HEK293T (cell line): ENCODE results near the gene SNX1.
A peak's percentile ranks its signal among the peaks of the same experiment; 100 is the strongest.

Experiments
- CTCF ChIA-PET: fragments of 350-600 bp; formaldehyde crosslinking; extraction: SDS; loops from one replicate; lab custom pipeline; 2021; ENCODE audit warnings: antibody characterized with exemption, inconsistent platforms; lab: Yijun Ruan, JAX
- POLR2A ChIA-PET: fragments of 350-600 bp; formaldehyde crosslinking; extraction: SDS; loops from one replicate; lab custom pipeline; 2020; ENCODE audit warnings: antibody characterized with exemption, inconsistent platforms; lab: Yijun Ruan, JAX
- DNase-seq: peaks from one replicate; pipeline ENCODE4 v3.0.0; 2012; ENCODE audit warnings: mixed read lengths; ENCODE audit errors: extremely low spot score
- ARNT ChIP-seq: fragments of 450-650 bp; IDR thresholded peaks from 2 replicates; pipeline ENCODE4 v1.6.1; 2017; ENCODE audit warnings: mild to moderate bottlenecking
- BHLHE40 ChIP-seq: fragments of 450-650 bp; IDR thresholded peaks from 2 replicates; pipeline ENCODE4 v1.6.1; 2016; ENCODE audit warnings: mild to moderate bottlenecking, moderate library complexity, borderline replicate concordance
- CTBP1 ChIP-seq: fragments of 450-650 bp; IDR thresholded peaks from 2 replicates; pipeline ENCODE4 v1.6.1; 2016; ENCODE audit warnings: borderline replicate concordance
- ELF4 ChIP-seq: fragments of 450-650 bp; IDR thresholded peaks from 2 replicates; pipeline ENCODE4 v1.6.1; 2017; ENCODE audit warnings: antibody characterized with exemption
- FOXA1 ChIP-seq: fragments of 450-650 bp; IDR thresholded peaks from 2 replicates; pipeline ENCODE4 v1.6.1; 2016; ENCODE audit warnings: mild to moderate bottlenecking
- FOXK2 ChIP-seq: fragments of 450-650 bp; IDR thresholded peaks from 2 replicates; pipeline ENCODE4 v1.6.1; 2016; ENCODE audit warnings: mild to moderate bottlenecking
- FOXM1 ChIP-seq: fragments of 450-650 bp; IDR thresholded peaks from 2 replicates; pipeline ENCODE4 v1.6.1; 2017; ENCODE audit warnings: mild to moderate bottlenecking, borderline replicate concordance
- HDGF ChIP-seq: fragments of 450-650 bp; IDR thresholded peaks from 2 replicates; pipeline ENCODE4 v1.6.1; 2017; ENCODE audit warnings: antibody characterized with exemption, borderline replicate concordance
- L3MBTL2 ChIP-seq: fragments of 450-650 bp; conservative IDR thresholded peaks from 2 replicates; pipeline ENCODE4 v1.6.1; 2016; ENCODE audit warnings: mild to moderate bottlenecking
- LEF1 ChIP-seq: fragments of 450-650 bp; IDR thresholded peaks from 2 replicates; pipeline ENCODE4 v1.6.1; 2017; ENCODE audit warnings: mild to moderate bottlenecking, borderline replicate concordance
- NFRKB ChIP-seq: fragments of 450-650 bp; IDR thresholded peaks from 2 replicates; pipeline ENCODE4 v1.6.1; 2016; ENCODE audit warnings: mild to moderate bottlenecking, moderate library complexity
- SP1 ChIP-seq: fragments of 450-650 bp; IDR thresholded peaks from 2 replicates; pipeline ENCODE4 v1.6.1; 2017
- SUZ12 ChIP-seq: fragments of 450-650 bp; IDR thresholded peaks from 2 replicates; pipeline ENCODE4 v1.6.1; 2016; ENCODE audit warnings: mild to moderate bottlenecking
- TARDBP ChIP-seq: fragments of 450-650 bp; IDR thresholded peaks from 2 replicates; pipeline ENCODE4 v1.6.1; 2016
- ZNF384 ChIP-seq: fragments of 450-650 bp; IDR thresholded peaks from 2 replicates; pipeline ENCODE4 v1.6.1; 2016
- TF ChIP-seq, protein P1 (sequence below): fragments of 450-650 bp; IDR thresholded peaks from 2 replicates; pipeline ENCODE4 v1.6.1; 2016

The SNX1 gene

DNA sequence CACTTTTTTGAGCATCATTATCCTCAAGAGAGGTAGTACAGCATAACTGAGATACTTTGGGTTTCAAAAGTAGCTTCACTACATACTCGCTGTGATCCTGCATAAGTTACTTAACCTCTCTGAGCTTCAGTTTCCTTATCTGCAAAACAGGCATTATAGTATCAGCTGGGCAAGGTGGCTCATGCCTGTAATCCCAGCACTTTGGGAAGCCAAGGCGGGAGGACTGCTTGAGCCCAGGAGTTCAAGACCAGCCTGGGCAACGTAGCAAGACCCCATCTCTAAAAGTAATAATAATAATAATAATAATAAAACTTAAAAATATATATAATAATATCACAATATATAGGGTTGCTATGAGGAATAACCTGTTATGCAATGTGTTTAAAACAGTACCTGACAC is 13.0 kb upstream of the SNX1 start:
- ChIA-PET CTCF (no interaction called here), POLR2A (interaction anchor here (1.8 kb wide), 1 partner anchor 10 kb away, joined by 8 read pairs; the partner anchor contains the start of gene CIAO2A)
- TF ChIP-seq SUZ12 (no peak), FOXA1 (no peak), CTBP1 (no peak), ZNF384 (no peak), LEF1 (no peak), FOXM1 (no peak), FOXK2 (no peak), BHLHE40 (no peak), L3MBTL2 (no peak), ARNT (no peak)
- TF ChIP-seq, protein P1, sequence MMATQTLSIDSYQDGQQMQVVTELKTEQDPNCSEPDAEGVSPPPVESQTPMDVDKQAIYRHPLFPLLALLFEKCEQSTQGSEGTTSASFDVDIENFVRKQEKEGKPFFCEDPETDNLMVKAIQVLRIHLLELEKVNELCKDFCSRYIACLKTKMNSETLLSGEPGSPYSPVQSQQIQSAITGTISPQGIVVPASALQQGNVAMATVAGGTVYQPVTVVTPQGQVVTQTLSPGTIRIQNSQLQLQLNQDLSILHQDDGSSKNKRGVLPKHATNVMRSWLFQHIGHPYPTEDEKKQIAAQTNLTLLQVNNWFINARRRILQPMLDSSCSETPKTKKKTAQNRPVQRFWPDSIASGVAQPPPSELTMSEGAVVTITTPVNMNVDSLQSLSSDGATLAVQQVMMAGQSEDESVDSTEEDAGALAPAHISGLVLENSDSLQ: no peak
- no peak for DNase-seq

DNA sequence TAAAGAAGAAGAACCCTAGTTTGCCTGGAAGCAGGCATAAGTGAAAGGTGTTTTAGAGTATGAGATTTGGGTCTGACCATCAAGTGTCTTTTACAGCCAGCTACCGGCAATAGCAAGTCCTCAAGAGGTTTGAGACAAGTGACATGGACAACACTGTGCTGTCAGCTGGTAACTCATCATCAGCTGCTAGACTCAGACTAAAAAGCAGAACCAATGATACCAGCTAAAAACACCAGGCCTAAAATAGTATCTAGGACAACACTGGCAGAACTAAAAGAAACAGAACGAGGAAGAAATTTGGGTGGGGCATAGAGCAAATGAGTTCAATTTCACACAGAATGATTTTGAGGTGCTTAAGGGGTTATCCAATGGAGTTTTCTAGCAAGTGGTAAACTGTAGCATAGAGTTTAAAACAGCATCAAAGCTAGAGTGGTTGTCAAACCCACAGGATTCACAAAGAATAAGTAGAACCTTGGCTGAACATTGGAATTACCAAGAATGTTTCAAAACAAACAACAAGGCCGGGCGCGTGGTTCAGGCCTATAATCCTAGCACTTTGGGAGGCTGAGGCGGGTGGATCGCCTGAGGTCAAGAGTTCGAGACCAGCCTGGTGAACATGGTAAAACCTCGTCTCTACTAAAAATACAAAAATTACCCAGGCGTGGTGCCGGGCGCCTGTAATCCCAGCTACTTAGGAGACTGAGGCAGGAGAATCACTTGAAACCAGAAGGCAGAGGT is 6.1 kb upstream of the SNX1 start:
- CTCF ChIA-PET: no interaction called here
- POLR2A ChIA-PET: no interaction called here
- TF ChIP-seq CTBP1 (no peak), FOXA1 (no peak), TARDBP (no peak), ARNT (no peak), FOXK2 (no peak), ZNF384 (no peak), NFRKB (no peak), SUZ12 (no peak), HDGF (no peak), LEF1 (no peak), FOXM1 (no peak), ELF4 (no peak), BHLHE40 (no peak), SP1 (no peak), L3MBTL2 (no peak)
- TF ChIP-seq, protein P1: no peak
- DNase-seq: no peak

DNA sequence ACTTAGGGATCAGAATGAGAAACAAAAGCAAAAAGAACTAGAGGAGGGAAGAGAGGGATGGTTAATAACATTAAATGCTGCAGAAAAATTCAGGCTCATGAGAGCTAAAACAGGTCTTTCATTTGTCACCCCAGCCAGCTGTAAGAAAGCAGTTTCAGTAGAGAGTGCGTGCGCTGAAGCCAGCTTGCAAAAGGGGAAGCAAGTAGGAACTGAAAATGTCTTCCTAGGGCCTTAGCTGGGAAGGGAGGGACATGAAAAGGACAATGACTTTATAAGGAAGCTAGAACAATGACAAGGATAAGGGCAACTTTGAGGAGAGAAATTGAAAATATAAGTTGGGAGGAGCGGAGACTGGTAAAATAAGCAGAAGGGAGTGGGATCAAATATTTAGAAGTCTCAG is 5.3 kb upstream of the SNX1 start:
- POLR2A ChIA-PET: no interaction called here
- CTCF ChIA-PET: no interaction called here
- DNase-seq: no peak

DNA sequence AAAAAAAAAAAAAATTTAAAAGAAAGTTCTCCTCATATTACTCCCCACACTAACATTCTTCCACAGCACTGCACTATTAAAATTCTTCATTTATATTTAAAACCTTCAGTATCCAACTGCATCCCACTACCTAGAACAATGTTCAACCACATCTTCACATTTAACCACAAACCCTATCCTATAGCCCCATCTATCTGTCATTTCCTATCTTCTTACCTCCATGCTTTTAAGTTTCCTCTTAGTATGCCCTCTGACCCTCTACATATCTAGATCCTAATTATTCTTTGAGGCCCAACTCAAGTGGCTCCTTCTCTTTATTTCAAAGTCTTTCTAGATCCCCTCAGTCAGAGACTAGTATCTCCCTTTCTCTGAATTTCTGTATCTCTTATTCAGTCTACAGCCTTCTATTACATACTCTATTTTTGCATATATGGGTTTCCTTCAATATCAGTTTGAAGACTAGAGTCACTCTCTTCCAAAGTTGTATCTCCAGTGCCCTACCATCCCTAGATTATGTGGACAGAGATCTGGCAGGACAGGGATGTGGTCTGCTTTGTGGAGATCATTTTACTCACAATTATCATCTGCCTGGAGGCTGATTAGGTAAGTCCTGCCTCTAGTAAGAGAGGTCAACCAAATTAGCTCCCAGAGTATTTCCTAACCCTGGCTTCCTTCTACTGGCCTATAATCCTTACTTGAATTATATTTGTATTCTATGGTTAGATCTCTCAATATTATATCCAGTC is 3.5 kb upstream of the SNX1 start:
- DNase-seq: no peak
- CTCF ChIA-PET: no interaction called here
- POLR2A ChIA-PET: interaction anchor here (1.2 to 2.2 kb wide), 4 partner anchors 9 to 71 kb away, joined by 3 to 8 read pairs (median 8); partner anchors contain the start of gene PPIB
- TF ChIP-seq ARNT (no peak), FOXM1 (no peak), FOXA1 (no peak), ZNF384 (no peak)
- TF ChIP-seq, protein P1: no peak

More for the DNA sequence above, 5.3 kb upstream of the SNX1 start:
- TF ChIP-seq L3MBTL2 (no peak), CTBP1 (no peak)

DNA sequence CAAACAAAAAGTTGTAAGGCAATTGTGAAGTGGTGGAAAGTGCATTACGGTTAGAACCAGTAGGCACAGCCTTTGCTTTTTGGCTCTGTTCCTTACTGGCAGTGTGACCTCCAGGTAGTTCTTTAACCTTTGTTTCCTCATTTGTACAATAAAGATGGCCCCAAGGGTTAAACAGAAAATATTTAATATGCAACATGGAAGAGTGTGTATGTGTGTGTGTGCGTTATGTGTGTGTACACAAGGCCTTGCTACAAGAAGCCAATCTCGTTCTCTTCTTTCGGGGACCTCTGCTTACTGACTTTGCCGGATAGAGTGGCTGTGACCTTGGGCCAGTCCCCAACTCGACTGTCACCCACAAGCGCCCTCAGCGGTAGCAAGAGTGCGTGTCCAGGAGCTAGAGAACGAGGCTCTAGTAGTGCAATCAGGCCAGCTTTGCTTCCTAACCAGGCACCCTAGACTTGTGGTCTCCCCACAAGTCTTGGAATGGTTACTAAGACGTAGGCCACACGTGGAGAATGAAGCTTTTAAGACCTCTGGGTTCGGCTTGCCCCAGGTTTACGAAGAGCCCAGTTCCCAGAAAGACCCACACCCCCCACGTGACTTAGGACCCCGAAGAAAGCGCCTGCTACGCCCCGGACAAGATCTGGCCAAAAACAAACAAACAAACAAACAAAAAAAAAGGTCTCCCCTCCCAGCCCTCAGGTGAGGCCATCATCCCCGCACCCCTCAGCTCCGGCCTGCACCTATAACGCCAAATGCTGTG is 2.7 kb upstream of the SNX1 start:
- CTCF ChIA-PET: interaction anchor here (0.7 to 1.0 kb wide), 2 partner anchors 24 to 60 kb away, joined by 3 to 4 read pairs; no protein-coding TSS in a partner anchor
- POLR2A ChIA-PET: interaction anchor here (0.8 to 2.2 kb wide), 13 partner anchors 10 to 904 kb away, joined by 3 to 8 read pairs (median 5); partner anchors contain the start of gene PPIB
- TF ChIP-seq FOXM1 (no peak), ELF4 (no peak), SP1 (no peak), ZNF384 (no peak), HDGF (no peak), SUZ12 (no peak), FOXK2 (no peak), FOXA1 (no peak), BHLHE40 (no peak), TARDBP (no peak), CTBP1 (no peak), ARNT (no peak), LEF1 (no peak), L3MBTL2 (no peak), NFRKB (no peak)
- TF ChIP-seq, protein P1: no peak
- DNase-seq: peak; percentile 17
